Brain microvascular endothelial cell (primary cell): ENCODE data around the gene CNTNAP2.
"Not testable (repeated sequence)": the region's sequence is repeated elsewhere in the genome, so short reads cannot be mapped to it uniquely, and the experiment has no call there.

Source experiments
- DNase-seq: peaks from one replicate; pipeline ENCODE4 v3.0.0-alpha.2; 2020
- H3K27ac ChIP-seq: fragments of 250-450 bp; sonication (Bioruptor Pico); 2 replicates; pipeline ENCODE4 v1.5.1; 2020; ENCODE audit warnings: mild to moderate bottlenecking, moderate library complexity
- H3K27me3 ChIP-seq: fragments of 250-450 bp; sonication (Bioruptor Pico); replicated peaks from 2 replicates; pipeline ENCODE4 v1.5.1; 2020; ENCODE audit warnings: mild to moderate bottlenecking
- H3K36me3 ChIP-seq: fragments of 250-450 bp; sonication (Bioruptor Pico); replicated peaks from 2 replicates; pipeline ENCODE4 v1.5.1; 2020; ENCODE audit warnings: mild to moderate bottlenecking
- H3K4me3 ChIP-seq: 2 replicates; pipeline ENCODE4 v1.5.1; 2011; ENCODE audit warnings: low read depth, mild to moderate bottlenecking, control low read depth, low read length, moderate library complexity
- CTCF ChIP-seq: IDR thresholded peaks from 2 replicates; pipeline ENCODE4 v1.5.1; 2011; ENCODE audit warnings: low read depth, mild to moderate bottlenecking, moderate library complexity, low read length, control low read depth, inconsistent platforms; ENCODE audit errors: missing control alignments
- in situ Hi-C: cut with HindIII; loops from 2 replicates; pipeline ENCODE4 v1.10.0; 2017; ENCODE audit warnings: low sequenced_read_pairs, low pct_ligation_motif_present

Gene CNTNAP2

GRCh38 chr7:147707926-147708325 lies 1591.3 kb downstream of the CNTNAP2 start:
- H3K27ac ChIP-seq: no peak overlapping the region
- in situ Hi-C loops: no loop called here
- no peak for DNase-seq
- H3K27me3 ChIP-seq: no peaks in the 10 kb centered on the region
- no peaks in the 10 kb centered on the region for H3K36me3 ChIP-seq
- no peak overlapping the region for H3K4me3 ChIP-seq
- no peak for TF ChIP-seq CTCF

GRCh38 chr7:147708871-147709270 lies 1592.3 kb downstream of the CNTNAP2 start:
- in situ Hi-C loops: no loop called here
- Histone ChIP-seq H3K27me3 (no peaks in the 10 kb centered on the region), H3K27ac (no peak overlapping the region), H3K36me3 (no peaks in the 10 kb centered on the region), H3K4me3 (no peak overlapping the region)
- no peak for TF ChIP-seq CTCF
- DNase-seq: no peak

GRCh38 chr7:147711447-147711846 lies 1594.8 kb downstream of the CNTNAP2 start:
- Histone ChIP-seq H3K36me3 (no peaks in the 10 kb centered on the region), H3K27ac (no peak overlapping the region), H3K4me3 (no peak overlapping the region), H3K27me3 (no peaks in the 10 kb centered on the region)
- TF ChIP-seq CTCF: no peak
- no peak for DNase-seq
- in situ Hi-C loops: no loop called here

- H3K27ac ChIP-seq: no peak overlapping the region
- H3K27me3 ChIP-seq: no peaks in the 10 kb centered on the region
- no peaks in the 10 kb centered on the region for H3K36me3 ChIP-seq
- TF ChIP-seq CTCF: no peak
- DNase-seq: no peak
- no peak overlapping the region for H3K4me3 ChIP-seq
- in situ Hi-C loops: no loop called here
Measured at GRCh38 chr7:147721962-147722830, 1605.6 kb downstream of the CNTNAP2 start.

- in situ Hi-C loops: no loop called here
- no peak for TF ChIP-seq CTCF
Measured at GRCh38 chr7:147723536-147723935, 1606.9 kb downstream of the CNTNAP2 start.

GRCh38 chr7:147731311-147731710 lies 1614.7 kb downstream of the CNTNAP2 start:
- in situ Hi-C loops: no loop called here
- no peak for TF ChIP-seq CTCF
- no peaks in the 10 kb centered on the region for H3K36me3 ChIP-seq
- H3K27me3 ChIP-seq: no peaks in the 10 kb centered on the region
- no peak for DNase-seq
- no peak overlapping the region for H3K27ac ChIP-seq
- no peak overlapping the region for H3K4me3 ChIP-seq

More at GRCh38 chr7:147723536-147723935, 1606.9 kb downstream of the CNTNAP2 start:
- no peaks in the 10 kb centered on the region for H3K27me3 ChIP-seq
- H3K27ac ChIP-seq: no peak overlapping the region
- no peak for DNase-seq
- H3K4me3 ChIP-seq: no peak overlapping the region
- no peaks in the 10 kb centered on the region for H3K36me3 ChIP-seq

GRCh38 chr7:147737559-147738214 lies 1621.1 kb downstream of the CNTNAP2 start:
- DNase-seq, H3K27me3 ChIP-seq, H3K27ac ChIP-seq, H3K4me3 ChIP-seq, H3K36me3 ChIP-seq, in situ Hi-C loops: not testable (repeated sequence)
